Karpas-422 (cell line): ENCODE data around the gene PPP1R27. TPM values are rescaled to one million over a fixed set of nuclear protein-coding genes. Genes with fewer than 3 reads are reported as not detected.

Experiments used
- DNase-seq: peaks from one replicate; pipeline ENCODE4 v3.0.0-alpha.2; 2015
- H2AFZ ChIP-seq: fragments of 200-600 bp; sonication (generic); 2 replicates; pipeline ENCODE4 v1.6.1; 2014; ENCODE audit warnings: antibody characterized with exemption, low read length, mixed read lengths
- H3K27ac ChIP-seq: fragments of 200-600 bp; sonication (generic); 2 replicates; pipeline ENCODE4 v1.5.1; 2014; ENCODE audit warnings: mild to moderate bottlenecking, low read length, moderate library complexity
- H3K27me3 ChIP-seq: fragments of 200-600 bp; sonication (generic); 2 replicates; pipeline ENCODE4 v1.6.1; 2014; ENCODE audit warnings: low read length, mixed read lengths
- H3K36me3 ChIP-seq: fragments of 200-600 bp; sonication (generic); 2 replicates; pipeline ENCODE4 v1.6.1; 2014; ENCODE audit warnings: low read length, mixed read lengths; ENCODE audit not compliant: insufficient read depth
- H3K4me1 ChIP-seq: fragments of 200-600 bp; sonication (generic); 2 replicates; pipeline ENCODE4 v1.6.1; 2014; ENCODE audit warnings: mild to moderate bottlenecking, low read length, mixed read lengths
- H3K4me2 ChIP-seq: fragments of 200-600 bp; sonication (generic); 2 replicates; pipeline ENCODE4 v1.6.1; 2014; ENCODE audit warnings: low read length, low read depth, mild to moderate bottlenecking; ENCODE audit not compliant: poor library complexity, severe bottlenecking
- H3K4me3 ChIP-seq: fragments of 200-600 bp; sonication (generic); 2 replicates; pipeline ENCODE4 v1.5.1; 2014; ENCODE audit warnings: mild to moderate bottlenecking, antibody characterized with exemption, low read length, mixed read lengths
- H3K79me2 ChIP-seq: fragments of 200-600 bp; sonication (generic); 2 replicates; pipeline ENCODE4 v1.6.1; 2014; ENCODE audit warnings: mild to moderate bottlenecking, low read length, mixed read lengths
- H3K9ac ChIP-seq: fragments of 200-600 bp; sonication (generic); 2 replicates; pipeline ENCODE4 v1.6.0; 2014; ENCODE audit warnings: low read length
- H3K9me2 ChIP-seq: fragments of 200-600 bp; sonication (generic), shearing (Covaris generic); replicated peaks from 2 replicates; pipeline ENCODE4 v1.6.0; 2014; ENCODE audit warnings: mild to moderate bottlenecking, low read length, moderate library complexity; ENCODE audit not compliant: insufficient read depth
- H3K9me3 ChIP-seq: fragments of 300-700, 200-600 bp; sonication (generic); 2 replicates; pipeline ENCODE4 v1.6.1; 2014; ENCODE audit warnings: low read length, mixed read lengths
- H4K20me1 ChIP-seq: fragments of 200-600 bp; sonication (generic); 2 replicates; pipeline ENCODE4 v1.6.1; 2014; ENCODE audit warnings: mild to moderate bottlenecking, antibody characterized with exemption, low read length, low read depth; ENCODE audit not compliant: insufficient read depth
- total RNA-seq: library from RNA; depleted of rRNA; stranded (reverse); fragments of >200 nt; shearing (Covaris generic); gene quantifications from 2 replicates; pipeline ENCODE4 v1.2.3, GENCODE V29; 2014; ENCODE audit warnings: low replicate concordance

PPP1R27 gene
- total RNA-seq, 1 experiment from 2014 or later, result not detected

- Histone ChIP-seq H4K20me1 (no peaks in the 10 kb centered on the region), H3K9ac (no peak overlapping the region), H2AFZ (no peak overlapping the region), H3K36me3 (peaks cover 10% of the 10 kb centered on the region; the same call in 1 of the 2 replicates), H3K9me2 (no peaks in the 10 kb centered on the region), H3K4me3 (no peak overlapping the region), H3K4me1 (no peaks in the 10 kb centered on the region), H3K27me3 (no peaks in the 10 kb centered on the region), H3K9me3 (no peaks in the 10 kb centered on the region), H3K27ac (no peak overlapping the region), H3K79me2 (no peaks in the 10 kb centered on the region), H3K4me2 (no peak overlapping the region)
- no peak for DNase-seq
These were observed 11.3 kb upstream of the PPP1R27 start for GRCh38 chr17:81845881-81846742.

GRCh38 chr17:81845361-81845760 lies 10.5 kb upstream of the PPP1R27 start:
- Histone ChIP-seq H3K27ac (no peak overlapping the region), H3K4me2 (no peak overlapping the region), H3K27me3 (no peaks in the 10 kb centered on the region), H3K9ac (no peak overlapping the region), H3K36me3 (peaks cover 10% of the 10 kb centered on the region; the same call in 1 of the 2 replicates), H3K4me3 (no peak overlapping the region), H3K9me2 (no peaks in the 10 kb centered on the region), H3K9me3 (no peaks in the 10 kb centered on the region), H3K79me2 (no peaks in the 10 kb centered on the region), H3K4me1 (no peaks in the 10 kb centered on the region), H2AFZ (no peak overlapping the region), H4K20me1 (no peaks in the 10 kb centered on the region)
- no peak for DNase-seq

- H4K20me1 ChIP-seq, result no peaks in the 10 kb centered on the region
- H3K27me3 ChIP-seq, result no peaks in the 10 kb centered on the region
- H3K9me3 ChIP-seq, result no peaks in the 10 kb centered on the region
- H3K9me2 ChIP-seq, result no peaks in the 10 kb centered on the region
- no peak overlapping the region for H3K4me2 ChIP-seq
- no peaks in the 10 kb centered on the region for H3K4me1 ChIP-seq
- H3K4me3 ChIP-seq, result no peak overlapping the region
- H3K79me2 ChIP-seq, result no peaks in the 10 kb centered on the region
- peaks cover 10% of the 10 kb centered on the region; the same call in 1 of the 2 replicates for H3K36me3 ChIP-seq
- no peak overlapping the region for H3K27ac ChIP-seq
- H2AFZ ChIP-seq, result no peak overlapping the region
- no peak for DNase-seq
- no peak overlapping the region for H3K9ac ChIP-seq
These were observed 10.0 kb upstream of the PPP1R27 start for GRCh38 chr17:81844887-81845286.

GRCh38 chr17:81844327-81844851 lies 9.5 kb upstream of the PPP1R27 start:
- H3K36me3 ChIP-seq, result peaks cover 10% of the 10 kb centered on the region; the same call in 1 of the 2 replicates
- DNase-seq, result no peak
- no peak overlapping the region for H2AFZ ChIP-seq
- H3K9me2 ChIP-seq, result no peaks in the 10 kb centered on the region
- H3K9me3 ChIP-seq, result no peaks in the 10 kb centered on the region
- H3K4me2 ChIP-seq, result no peak overlapping the region
- H3K4me1 ChIP-seq, result peaks cover 2% of the 10 kb centered on the region
- H3K27ac ChIP-seq, result no peak overlapping the region
- no peaks in the 10 kb centered on the region for H3K79me2 ChIP-seq
- H3K4me3 ChIP-seq, result no peak overlapping the region
- no peaks in the 10 kb centered on the region for H4K20me1 ChIP-seq
- H3K9ac ChIP-seq, result no peak overlapping the region
- H3K27me3 ChIP-seq, result no peaks in the 10 kb centered on the region

- Histone ChIP-seq H3K27me3 (no peaks in the 10 kb centered on the region), H4K20me1 (no peaks in the 10 kb centered on the region), H3K4me1 (peaks cover 5% of the 10 kb centered on the region), H3K4me2 (no peak overlapping the region), H3K27ac (no peak overlapping the region), H3K9me2 (no peaks in the 10 kb centered on the region), H3K4me3 (no peak overlapping the region), H3K79me2 (no peaks in the 10 kb centered on the region), H3K36me3 (peaks cover 10% of the 10 kb centered on the region; the same call in 1 of the 2 replicates), H3K9ac (no peak overlapping the region), H3K9me3 (no peaks in the 10 kb centered on the region), H2AFZ (no peak overlapping the region)
- DNase-seq, result no peak
These were observed 9.0 kb upstream of the PPP1R27 start for GRCh38 chr17:81843713-81844326.

- no peak overlapping the region for H3K27ac ChIP-seq
- H3K9me3 ChIP-seq, result no peaks in the 10 kb centered on the region
- peaks cover 10% of the 10 kb centered on the region; the same call in 1 of the 2 replicates for H3K36me3 ChIP-seq
- no peak overlapping the region for H2AFZ ChIP-seq
- no peaks in the 10 kb centered on the region for H3K79me2 ChIP-seq
- no peaks in the 10 kb centered on the region for H4K20me1 ChIP-seq
- no peaks in the 10 kb centered on the region for H3K9me2 ChIP-seq
- no peak overlapping the region for H3K4me3 ChIP-seq
- H3K4me2 ChIP-seq, result no peak overlapping the region
- H3K9ac ChIP-seq, result no peak overlapping the region
- peaks cover 5% of the 10 kb centered on the region for H3K4me1 ChIP-seq
- DNase-seq, result no peak
- no peaks in the 10 kb centered on the region for H3K27me3 ChIP-seq
These were observed 8.1 kb upstream of the PPP1R27 start for GRCh38 chr17:81842725-81843504.

GRCh38 chr17:81842378-81842724 lies 7.5 kb upstream of the PPP1R27 start:
- H3K9ac ChIP-seq, result no peak overlapping the region
- H3K9me2 ChIP-seq, result no peaks in the 10 kb centered on the region

GRCh38 chr17:81841866-81842265 lies 7.0 kb upstream of the PPP1R27 start:
- H4K20me1 ChIP-seq, result no peaks in the 10 kb centered on the region
- H3K4me3 ChIP-seq, result no peak overlapping the region
- H3K9ac ChIP-seq, result no peak overlapping the region
- no peak overlapping the region for H3K27ac ChIP-seq
- no peak overlapping the region for H3K4me2 ChIP-seq
- no peaks in the 10 kb centered on the region for H3K27me3 ChIP-seq
- H3K9me2 ChIP-seq, result no peaks in the 10 kb centered on the region
- no peak for DNase-seq
- H3K4me1 ChIP-seq, result peaks cover 5% of the 10 kb centered on the region
- no peak overlapping the region for H2AFZ ChIP-seq
- H3K79me2 ChIP-seq, result no peaks in the 10 kb centered on the region
- H3K9me3 ChIP-seq, result no peaks in the 10 kb centered on the region
- H3K36me3 ChIP-seq, result peaks cover 10% of the 10 kb centered on the region; the same call in 1 of the 2 replicates

More at GRCh38 chr17:81842378-81842724, 7.5 kb upstream of the PPP1R27 start:
- no peaks in the 10 kb centered on the region for H3K9me3 ChIP-seq
- no peaks in the 10 kb centered on the region for H3K79me2 ChIP-seq
- H3K27me3 ChIP-seq, result no peaks in the 10 kb centered on the region
- H3K36me3 ChIP-seq, result peaks cover 10% of the 10 kb centered on the region; the same call in 1 of the 2 replicates
- H3K27ac ChIP-seq, result no peak overlapping the region
- no peak overlapping the region for H2AFZ ChIP-seq
- no peak overlapping the region for H3K4me2 ChIP-seq
- DNase-seq, result no peak
- H4K20me1 ChIP-seq, result no peaks in the 10 kb centered on the region
- H3K4me3 ChIP-seq, result no peak overlapping the region
- H3K4me1 ChIP-seq, result peaks cover 5% of the 10 kb centered on the region
